Peyer's patch (tissue), 4 donors: Measurements from ENCODE around the gene VN1R5.

Source experiments
- CTCF ChIP-seq, 6 experiments: fragments of 450-650 bp in 4 of 6; fragments of 200-600 bp in 2 of 6; sonication (generic) in 1 of 6; IDR thresholded peaks; one replicate each; pipeline ENCODE4 v1.5.1; 2017 to 2019; ENCODE audit warnings: antibody characterized with exemption in 6 of 6, mild to moderate bottlenecking in 3 of 6, moderate library complexity in 1 of 6
- POLR2A ChIP-seq, 2 donors: fragments of 450-650 bp; IDR thresholded peaks; one replicate each; pipeline ENCODE4 v1.5.1; 2017; ENCODE audit warnings: antibody characterized with exemption in 2 of 2, mild to moderate bottlenecking in 2 of 2, moderate library complexity in 2 of 2

DNA sequence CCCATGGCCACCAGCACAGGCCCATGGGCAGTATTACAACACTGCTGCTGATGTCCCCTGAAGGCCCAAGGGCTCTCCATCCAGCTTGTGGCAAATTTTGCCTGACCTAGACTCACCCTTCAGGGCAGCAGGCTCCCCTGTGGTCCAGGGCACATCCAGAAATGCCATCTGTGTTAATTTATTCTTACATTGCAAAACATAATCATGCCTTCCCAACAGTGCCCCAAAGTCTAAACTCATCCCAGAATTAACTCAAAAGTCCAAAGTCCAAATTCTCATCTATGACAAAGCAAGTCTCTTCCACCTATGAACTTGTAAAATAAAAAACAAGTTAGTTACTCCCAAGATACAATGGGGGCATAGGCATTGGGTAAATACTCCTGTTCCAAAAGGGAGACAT, 13.3 kb downstream of the VN1R5 start:
- TF ChIP-seq POLR2A (IDR thresholded peaks at IDR 0.05) (no peak), CTCF (IDR thresholded peaks at IDR 0.05) (no peak)
